HUES64 (cell line): Measurements from ENCODE around the gene BACH2.
"Not testable (repeated sequence)": the region's sequence is repeated elsewhere in the genome, so short reads cannot be mapped to it uniquely, and the experiment has no call there.

Experiments used
- H3K27ac ChIP-seq: 2 replicates; pipeline ENCODE4 v1.7.0; 2013; ENCODE audit warnings: low read depth, low read length, inconsistent platforms
- H3K27me3 ChIP-seq: 2 replicates; pipeline ENCODE4 v1.6.1; 2013; ENCODE audit warnings: mild to moderate bottlenecking, low read length; ENCODE audit not compliant: insufficient read depth
- H3K36me3 ChIP-seq: 2 replicates; pipeline ENCODE4 v1.6.1; 2013; ENCODE audit warnings: mild to moderate bottlenecking, low read length; ENCODE audit not compliant: insufficient read depth
- H3K4me1 ChIP-seq: 2 replicates; pipeline ENCODE4 v1.6.1; 2013; ENCODE audit warnings: mild to moderate bottlenecking, low read length, moderate library complexity; ENCODE audit not compliant: insufficient read depth
- H3K4me3 ChIP-seq: 2 replicates; pipeline ENCODE4 v1.5.1; 2013; ENCODE audit warnings: mild to moderate bottlenecking, low read length, moderate library complexity
- H3K9ac ChIP-seq: 2 replicates; pipeline ENCODE4 v1.6.1; 2013; ENCODE audit warnings: mild to moderate bottlenecking, low read depth, low read length
- H3K9me3 ChIP-seq: 2 replicates; pipeline ENCODE4 v1.6.1; 2013; ENCODE audit warnings: low read depth, low read length; ENCODE audit not compliant: insufficient read depth
- WGBS: fragments of 150-250, 120-280 bp; methylation state at CpG from one replicate; pipeline ENCODE4 v1.1.7; 2013; ENCODE audit warnings: missing lambda C conversion rate; 5-methylcytosine and 5-hydroxymethylcytosine counted together

Gene BACH2

GRCh38 chr6:90054193-90054592 is 242.4 kb downstream of the BACH2 start:
- not testable (repeated sequence) for H3K9ac ChIP-seq, H3K36me3 ChIP-seq, H3K4me1 ChIP-seq, H3K27ac ChIP-seq, H3K27me3 ChIP-seq, H3K4me3 ChIP-seq
- H3K9me3 ChIP-seq: peaks cover 18% of the 10 kb centered on the region
- 94% methylated on average over 10 of the region's 12 CpGs for WGBS

DNA sequence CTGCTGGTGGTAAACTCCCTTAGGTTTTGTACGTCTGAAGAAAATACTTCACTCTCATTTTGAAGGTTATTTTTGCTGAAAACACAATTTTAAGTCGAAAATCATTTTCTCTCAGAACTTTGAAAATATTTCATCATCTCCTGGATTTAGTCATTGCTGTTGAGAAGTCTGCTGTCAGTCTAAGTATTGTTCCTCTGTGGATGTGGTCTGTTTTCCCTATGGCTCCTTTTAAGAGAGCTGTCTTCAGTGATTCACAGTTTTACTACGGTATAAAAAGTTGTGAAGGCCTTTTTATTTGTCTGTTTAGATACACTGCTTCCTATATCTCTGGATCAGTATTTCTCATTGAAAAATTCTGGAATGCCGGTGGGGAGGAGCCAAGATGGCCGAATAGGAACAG is 243.0 kb downstream of the BACH2 start:
- 95% methylated on average over 5 of the region's 5 CpGs for WGBS
- no peaks in the 10 kb centered on the region for H3K27me3 ChIP-seq
- peaks cover 18% of the 10 kb centered on the region for H3K9me3 ChIP-seq
- H3K27ac ChIP-seq: no peak overlapping the region
- no peaks in the 10 kb centered on the region; the same call in 1 of the 2 replicates for H3K36me3 ChIP-seq
- no peak overlapping the region for H3K4me3 ChIP-seq
- H3K4me1 ChIP-seq: no peaks in the 10 kb centered on the region
- no peak overlapping the region for H3K9ac ChIP-seq

- Histone ChIP-seq H3K9me3 (peaks cover 18% of the 10 kb centered on the region), H3K4me1 (peaks cover 6% of the 10 kb centered on the region), H3K27ac (no peak overlapping the region), H3K36me3 (no peaks in the 10 kb centered on the region; the same call in 1 of the 2 replicates), H3K4me3 (no peak overlapping the region), H3K27me3 (no peaks in the 10 kb centered on the region), H3K9ac (no peak overlapping the region)
- WGBS: 94% methylated on average over 5 of the region's 5 CpGs
These were observed 247.3 kb downstream of the BACH2 start for GRCh38 chr6:90049295-90049694.

DNA sequence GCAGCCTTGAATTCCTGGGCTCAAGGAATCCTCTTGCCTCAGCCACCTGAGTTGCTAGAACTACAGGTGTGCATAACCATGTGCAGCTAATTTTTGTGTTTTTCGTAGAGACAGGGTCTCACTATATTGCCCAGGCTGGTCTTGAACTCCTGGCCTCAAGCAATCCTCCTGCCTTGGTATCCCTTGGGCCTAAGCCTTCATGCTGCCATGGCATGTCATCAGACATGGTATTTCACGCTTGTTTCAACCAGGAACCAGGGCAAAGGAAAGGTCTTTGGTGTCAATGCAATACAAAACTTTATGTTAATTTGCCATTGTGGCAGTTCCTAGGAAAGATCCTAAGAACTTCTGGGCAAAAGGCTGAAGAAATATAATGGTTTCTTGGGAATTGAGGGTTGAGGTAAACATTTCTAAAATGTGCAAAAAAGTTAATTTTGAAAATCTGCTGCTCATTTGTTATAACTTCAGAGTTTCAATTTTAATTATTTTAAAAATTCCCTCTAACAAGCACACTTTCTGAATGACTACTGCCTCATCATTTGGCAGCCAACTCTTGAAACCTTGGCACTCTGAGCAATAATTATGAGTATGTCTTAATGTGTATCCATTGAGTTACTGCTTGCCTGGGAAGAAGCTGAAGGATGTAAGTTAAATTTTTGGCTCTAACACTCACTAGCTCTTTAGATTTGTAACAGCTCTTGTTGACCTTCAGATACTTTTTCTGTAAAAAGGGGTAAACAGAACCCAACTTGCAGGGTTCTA is 248.3 kb downstream of the BACH2 start:
- Histone ChIP-seq H3K9ac (no peak overlapping the region), H3K4me3 (no peak overlapping the region), H3K36me3 (no peaks in the 10 kb centered on the region; the same call in 1 of the 2 replicates), H3K27ac (no peak overlapping the region), H3K4me1 (peaks cover 6% of the 10 kb centered on the region), H3K27me3 (no peaks in the 10 kb centered on the region), H3K9me3 (peaks cover 9% of the 10 kb centered on the region)
- WGBS: 92% methylated on average over 2 of the region's 2 CpGs

- no peak overlapping the region for H3K27ac ChIP-seq
- H3K9ac ChIP-seq: no peak overlapping the region
- peaks cover 6% of the 10 kb centered on the region for H3K4me1 ChIP-seq
- H3K4me3 ChIP-seq: no peak overlapping the region
- 100% methylated on average over 1 of the region's 2 CpGs for WGBS
- H3K9me3 ChIP-seq: no peaks in the 10 kb centered on the region
- H3K36me3 ChIP-seq: no peaks in the 10 kb centered on the region
- H3K27me3 ChIP-seq: no peaks in the 10 kb centered on the region
These were observed 251.1 kb downstream of the BACH2 start for GRCh38 chr6:90045535-90045934.

DNA sequence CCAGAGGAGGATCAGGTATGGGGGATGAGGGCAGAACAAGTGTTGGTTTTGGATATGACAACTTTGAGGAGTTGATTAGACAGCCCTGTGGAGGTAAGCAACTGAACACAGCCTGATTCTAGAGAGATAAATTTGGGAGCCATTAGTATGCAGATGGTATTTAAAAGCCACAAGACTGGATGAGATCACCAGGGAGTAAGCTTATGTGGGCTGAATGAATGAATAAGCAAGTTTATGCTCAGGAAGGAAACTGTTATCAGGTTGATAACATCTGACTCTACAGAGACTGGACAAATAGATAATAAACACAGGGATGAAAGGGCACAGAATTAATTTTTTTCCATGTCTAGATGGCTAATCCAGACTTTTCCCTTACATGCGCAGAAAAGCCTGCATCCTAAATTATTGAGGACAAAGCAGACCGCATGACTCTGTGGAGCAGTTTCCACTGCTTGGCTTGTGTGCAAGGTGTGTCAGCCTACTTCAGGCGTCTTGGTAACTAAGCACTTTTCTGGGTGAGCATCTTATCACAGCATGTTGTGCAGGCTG is 251.7 kb downstream of the BACH2 start:
- Histone ChIP-seq H3K4me1 (peaks cover 6% of the 10 kb centered on the region), H3K27ac (no peak overlapping the region), H3K9me3 (no peaks in the 10 kb centered on the region), H3K27me3 (no peaks in the 10 kb centered on the region), H3K9ac (no peak overlapping the region), H3K4me3 (no peak overlapping the region), H3K36me3 (no peaks in the 10 kb centered on the region)
- WGBS: 76% methylated on average over 3 of the region's 3 CpGs

DNA sequence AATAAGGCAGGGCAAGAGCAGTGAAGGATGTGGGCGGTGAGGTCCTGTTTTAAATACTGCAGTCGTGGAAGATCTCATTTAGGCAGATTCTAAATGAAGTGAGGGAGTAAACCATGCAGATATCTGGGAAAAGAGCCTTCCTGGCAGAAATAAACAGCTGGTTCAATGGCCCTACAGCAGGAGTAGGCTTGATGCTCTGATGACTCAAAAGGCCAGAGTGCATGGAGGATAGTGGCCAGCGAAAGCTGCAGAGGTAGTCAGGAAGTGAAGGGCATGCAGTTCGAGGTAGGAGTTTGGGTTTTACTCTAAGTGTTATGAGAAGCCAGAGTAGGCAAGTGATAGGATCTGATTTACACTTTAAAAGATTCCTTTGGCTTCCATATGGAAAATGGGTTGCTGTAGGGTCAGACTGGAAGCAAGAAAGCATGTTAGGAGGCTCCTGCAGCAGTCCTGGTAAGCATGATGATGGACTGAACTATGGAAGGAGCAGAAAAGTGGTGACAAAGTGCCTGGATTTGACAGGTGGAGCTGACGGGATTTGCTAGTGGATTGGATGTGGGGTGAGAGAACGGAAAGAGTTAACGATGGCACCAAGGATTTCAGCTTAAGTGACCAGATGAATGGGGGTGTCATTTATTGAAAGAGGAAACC is 252.3 kb downstream of the BACH2 start:
- Histone ChIP-seq H3K4me3 (no peak overlapping the region), H3K9me3 (no peaks in the 10 kb centered on the region), H3K9ac (no peak overlapping the region), H3K27me3 (no peaks in the 10 kb centered on the region), H3K36me3 (no peaks in the 10 kb centered on the region), H3K4me1 (peaks cover 6% of the 10 kb centered on the region), H3K27ac (no peak overlapping the region)
- 88% methylated on average over 7 of the region's 7 CpGs for WGBS

DNA sequence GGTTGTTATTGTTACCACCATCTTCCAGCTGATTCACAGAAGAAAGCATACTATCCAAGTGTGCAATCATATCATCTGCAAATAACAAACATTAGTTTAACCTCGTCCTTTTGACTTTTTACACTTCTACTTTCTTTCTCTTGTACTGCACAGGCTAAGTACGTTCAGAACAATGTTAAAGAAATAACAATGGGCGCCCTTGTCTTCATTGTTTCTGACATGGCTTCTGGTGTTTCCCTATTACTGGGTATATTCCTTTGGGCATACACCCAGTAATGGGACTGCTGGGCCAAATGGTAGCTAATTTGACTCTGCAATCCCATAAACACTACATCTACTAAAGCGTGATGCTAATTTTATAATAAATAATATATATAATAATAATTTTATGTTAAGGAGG is 255.7 kb downstream of the BACH2 start:
- Histone ChIP-seq H3K27ac (no peak overlapping the region), H3K9ac (no peak overlapping the region), H3K4me3 (no peak overlapping the region), H3K9me3 (no peaks in the 10 kb centered on the region), H3K4me1 (peaks cover 6% of the 10 kb centered on the region), H3K36me3 (no peaks in the 10 kb centered on the region), H3K27me3 (no peaks in the 10 kb centered on the region)
- 92% methylated on average over 3 of the region's 4 CpGs for WGBS

DNA sequence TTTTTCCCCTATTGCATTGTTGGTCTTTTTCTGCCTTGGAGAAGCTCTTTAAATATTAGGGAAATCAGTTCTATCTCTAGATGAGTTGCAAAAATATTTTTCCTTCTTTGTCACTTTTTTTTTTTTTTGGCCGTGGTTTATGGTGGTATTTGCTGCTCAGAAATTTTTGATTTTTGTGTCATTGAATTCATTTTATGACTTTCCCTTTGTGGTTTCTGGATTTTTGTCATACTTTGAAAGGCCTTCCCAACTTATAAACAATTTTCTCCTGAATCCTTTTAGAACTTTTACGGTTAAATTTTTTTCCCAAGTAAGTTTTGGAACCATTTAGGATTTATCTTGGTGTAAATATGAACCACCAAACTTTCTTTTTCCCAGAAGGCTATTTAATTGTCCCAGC is 256.7 kb downstream of the BACH2 start:
- no peak overlapping the region for H3K9ac ChIP-seq
- H3K9me3 ChIP-seq: no peaks in the 10 kb centered on the region
- peaks cover 6% of the 10 kb centered on the region for H3K4me1 ChIP-seq
- no peak overlapping the region for H3K4me3 ChIP-seq
- H3K27ac ChIP-seq: no peak overlapping the region
- no peaks in the 10 kb centered on the region for H3K27me3 ChIP-seq
- no peaks in the 10 kb centered on the region for H3K36me3 ChIP-seq
- no CpG with 5 or more reads among the region's 2 CpGs for WGBS

- Histone ChIP-seq H3K36me3 (no peaks in the 10 kb centered on the region), H3K27ac (no peak overlapping the region), H3K9me3 (no peaks in the 10 kb centered on the region)
These were observed 257.5 kb downstream of the BACH2 start for GRCh38 chr6:90038961-90039653.

GRCh38 chr6:90036963-90037362 is 259.7 kb downstream of the BACH2 start:
- WGBS: 82% methylated on average over 2 of the region's 3 CpGs
- Histone ChIP-seq H3K27me3 (no peaks in the 10 kb centered on the region), H3K9me3 (no peaks in the 10 kb centered on the region), H3K36me3 (no peaks in the 10 kb centered on the region), H3K27ac (no peak overlapping the region), H3K4me3 (no peak overlapping the region), H3K9ac (no peak overlapping the region), H3K4me1 (no peaks in the 10 kb centered on the region)

More at GRCh38 chr6:90038961-90039653, 257.5 kb downstream of the BACH2 start:
- Histone ChIP-seq H3K4me1 (no peaks in the 10 kb centered on the region), H3K4me3 (no peak overlapping the region), H3K9ac (no peak overlapping the region), H3K27me3 (no peaks in the 10 kb centered on the region)
- WGBS: 95% methylated on average over 16 of the region's 18 CpGs
